ENCODE results near the gene HNRNPUL2.

HNRNPUL2 gene

GRCh38 chr11:62673196-62673525 lies 54.1 kb downstream of the HNRNPUL2 start:
- DNase-seq (ENCODE audit: extremely low spot score), result no peak
- ChIA-PET POLR2A (interaction anchor here (1.5 to 9.8 kb wide), 2 partner anchors 7 to 99 kb away, joined by 4 to 95 read pairs; partner anchors contain the start of genes C11orf98, CSKMT and EEF1G), CTCF (interaction anchor here (1.3 to 5.1 kb wide), 3 partner anchors 8 to 61 kb away, joined by 4 to 34 read pairs (median 7); partner anchors contain the start of genes C11orf98 and CSKMT)
- TF ChIP-seq CTCF (IDR thresholded peaks at IDR 0.05; ENCODE audit: control extremely low read depth, extremely low read depth, low read depth, missing control alignments), result no peak

- DNase-seq (ENCODE audit: extremely low spot score), result peak; percentile 86
- ChIA-PET POLR2A (interaction anchor here (0.6 to 9.8 kb wide), 15 partner anchors 6 to 1671 kb away, joined by 3 to 95 read pairs (median 4); partner anchors contain the start of genes B3GAT3, C11orf98, CSKMT and EEF1G), CTCF (interaction anchor here (1.0 to 5.1 kb wide), 8 partner anchors 9 to 247 kb away, joined by 3 to 34 read pairs (median 4); partner anchors contain the start of gene LRRN4CL)
- TF ChIP-seq CTCF (IDR thresholded peaks at IDR 0.05; ENCODE audit: control extremely low read depth, extremely low read depth, low read depth, missing control alignments), result no peak
These were observed 55.5 kb downstream of the HNRNPUL2 start, which contains the start of the genes LBHD1 and UQCC3 for GRCh38 chr11:62671608-62672389. Gene LBHD1 (minus strand): TSS chr11:62672267. CDS start chr11:62670031, 2,236 bp downstream. Gene UQCC3 (plus strand): TSS chr11:62671673. CDS start chr11:62671746, 73 bp downstream.

GRCh38 chr11:62671236-62671607 lies 56.0 kb downstream of the HNRNPUL2 start:
- ChIA-PET POLR2A (interaction anchor here (0.6 to 1.5 kb wide), 12 partner anchors 18 to 880 kb away, joined by 3 to 10 read pairs (median 4); partner anchors contain the start of genes B3GAT3, GANAB, INTS5 and TUT1), CTCF (interaction anchor here (1.2 to 5.1 kb wide), 6 partner anchors 10 to 247 kb away, joined by 3 to 34 read pairs (median 6); no protein-coding TSS in a partner anchor)
- no peak for TF ChIP-seq CTCF (IDR thresholded peaks at IDR 0.05; ENCODE audit: control extremely low read depth, extremely low read depth, low read depth, missing control alignments)
- DNase-seq (ENCODE audit: extremely low spot score), result no peak

- ChIA-PET CTCF (interaction anchor here (0.6 to 5.1 kb wide), 6 partner anchors 11 to 117 kb away, joined by 3 to 34 read pairs (median 4); partner anchors contain the start of gene LRRN4CL), POLR2A (interaction anchor here (0.7 to 1.4 kb wide), 2 partner anchors 78 to 513 kb away, joined by 3 to 5 read pairs; partner anchors contain the start of gene TUT1)
- DNase-seq (ENCODE audit: extremely low spot score), result no peak
- no peak for TF ChIP-seq CTCF (IDR thresholded peaks at IDR 0.05; ENCODE audit: control extremely low read depth, extremely low read depth, low read depth, missing control alignments)
These were observed 57.7 kb downstream of the HNRNPUL2 start for GRCh38 chr11:62669420-62670161.

- ChIA-PET CTCF (interaction anchor here (1.2 to 2.6 kb wide), 6 partner anchors 9 to 243 kb away, joined by 4 to 12 read pairs (median 6); no protein-coding TSS in a partner anchor), POLR2A (interaction anchor here (0.9 to 3.8 kb wide), 7 partner anchors 9 to 174 kb away, joined by 3 to 95 read pairs (median 6); partner anchors contain the start of genes B3GAT3, INTS5, LBHD1 and TUT1)
- TF ChIP-seq CTCF (IDR thresholded peaks at IDR 0.05; ENCODE audit: control extremely low read depth, extremely low read depth, low read depth, missing control alignments), result no peak
- DNase-seq (ENCODE audit: extremely low spot score), result no peak
These were observed 59.8 kb downstream of the HNRNPUL2 start for GRCh38 chr11:62667460-62667859.
